WI38 (cell line): ENCODE results near the gene XCR1.
"Not testable (repeated sequence)": the region's sequence is repeated elsewhere in the genome, so short reads cannot be mapped to it uniquely, and the experiment has no call there.

Experiments
- H3K4me3 ChIP-seq: 2 replicates; pipeline ENCODE4 v1.5.1; 2011; ENCODE audit warnings: low read depth, mild to moderate bottlenecking, control low read depth, low read length
- TF ChIP-seq, protein P1 (sequence below): IDR thresholded peaks from 2 replicates; pipeline ENCODE4 v1.5.1; 2012; ENCODE audit warnings: low read depth, mild to moderate bottlenecking, control low read depth, low read length

XCR1 gene

DNA sequence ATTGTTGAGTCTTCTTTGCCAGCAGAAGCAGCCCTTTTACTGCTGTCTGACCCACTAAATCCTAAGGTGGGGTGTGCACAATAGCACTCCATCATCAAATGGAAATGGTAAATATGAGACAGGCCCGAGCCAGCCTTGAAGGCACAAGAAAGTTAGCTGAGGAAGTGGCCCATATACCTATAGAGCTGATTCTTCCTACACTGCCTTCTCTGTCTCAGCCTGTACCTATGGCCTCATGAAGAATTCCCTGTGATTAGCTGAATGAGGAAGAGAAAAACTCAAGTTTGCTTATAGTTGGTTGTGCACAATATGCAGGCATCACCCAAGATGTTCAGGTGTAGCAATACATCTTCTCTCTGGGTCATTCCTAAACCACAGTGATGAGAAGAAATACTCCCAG is 31.7 kb upstream of the XCR1 start:
- no peak overlapping the region for H3K4me3 ChIP-seq
- TF ChIP-seq, protein P1, sequence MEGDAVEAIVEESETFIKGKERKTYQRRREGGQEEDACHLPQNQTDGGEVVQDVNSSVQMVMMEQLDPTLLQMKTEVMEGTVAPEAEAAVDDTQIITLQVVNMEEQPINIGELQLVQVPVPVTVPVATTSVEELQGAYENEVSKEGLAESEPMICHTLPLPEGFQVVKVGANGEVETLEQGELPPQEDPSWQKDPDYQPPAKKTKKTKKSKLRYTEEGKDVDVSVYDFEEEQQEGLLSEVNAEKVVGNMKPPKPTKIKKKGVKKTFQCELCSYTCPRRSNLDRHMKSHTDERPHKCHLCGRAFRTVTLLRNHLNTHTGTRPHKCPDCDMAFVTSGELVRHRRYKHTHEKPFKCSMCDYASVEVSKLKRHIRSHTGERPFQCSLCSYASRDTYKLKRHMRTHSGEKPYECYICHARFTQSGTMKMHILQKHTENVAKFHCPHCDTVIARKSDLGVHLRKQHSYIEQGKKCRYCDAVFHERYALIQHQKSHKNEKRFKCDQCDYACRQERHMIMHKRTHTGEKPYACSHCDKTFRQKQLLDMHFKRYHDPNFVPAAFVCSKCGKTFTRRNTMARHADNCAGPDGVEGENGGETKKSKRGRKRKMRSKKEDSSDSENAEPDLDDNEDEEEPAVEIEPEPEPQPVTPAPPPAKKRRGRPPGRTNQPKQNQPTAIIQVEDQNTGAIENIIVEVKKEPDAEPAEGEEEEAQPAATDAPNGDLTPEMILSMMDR: no peak

DNA sequence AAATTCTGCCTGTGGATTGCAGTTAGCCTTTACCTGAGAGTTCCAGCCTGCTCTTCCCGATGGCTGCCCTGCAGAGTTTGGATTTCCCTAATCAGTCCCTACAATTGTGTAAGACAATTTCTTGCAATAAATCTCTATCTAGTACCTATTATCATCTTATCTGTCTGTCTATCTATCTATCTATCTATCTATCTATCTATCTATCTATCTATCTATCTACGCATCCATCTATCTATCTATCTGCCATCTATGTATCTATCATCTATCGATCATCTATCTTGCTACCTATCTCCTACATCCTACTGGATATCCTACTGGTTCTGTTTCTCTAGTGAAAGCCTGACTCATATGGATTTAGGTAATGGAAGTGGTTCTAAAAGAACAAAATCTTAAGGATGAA is 30.4 kb upstream of the XCR1 start:
- no peak overlapping the region for H3K4me3 ChIP-seq
- TF ChIP-seq, protein P1: no peak

DNA sequence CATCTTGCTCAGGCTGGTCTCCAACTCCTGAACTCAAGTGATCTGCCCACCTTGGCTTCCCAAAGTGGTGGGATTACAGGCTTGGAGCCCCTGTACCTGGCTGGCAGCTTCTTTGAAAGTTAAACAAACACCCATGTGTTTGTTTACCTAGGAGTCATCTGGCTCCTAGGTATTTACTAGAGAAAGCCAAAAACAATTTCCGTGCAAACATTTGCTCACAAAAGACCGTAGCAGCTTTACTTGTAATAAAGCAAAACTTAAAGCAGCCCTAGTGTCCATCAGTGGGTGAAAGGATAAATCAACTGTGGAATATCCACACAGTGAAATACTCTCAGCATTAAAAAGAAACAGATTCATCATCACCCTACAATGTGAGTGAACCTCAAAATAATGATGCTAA is 29.4 kb upstream of the XCR1 start:
- TF ChIP-seq, protein P1: no peak

DNA sequence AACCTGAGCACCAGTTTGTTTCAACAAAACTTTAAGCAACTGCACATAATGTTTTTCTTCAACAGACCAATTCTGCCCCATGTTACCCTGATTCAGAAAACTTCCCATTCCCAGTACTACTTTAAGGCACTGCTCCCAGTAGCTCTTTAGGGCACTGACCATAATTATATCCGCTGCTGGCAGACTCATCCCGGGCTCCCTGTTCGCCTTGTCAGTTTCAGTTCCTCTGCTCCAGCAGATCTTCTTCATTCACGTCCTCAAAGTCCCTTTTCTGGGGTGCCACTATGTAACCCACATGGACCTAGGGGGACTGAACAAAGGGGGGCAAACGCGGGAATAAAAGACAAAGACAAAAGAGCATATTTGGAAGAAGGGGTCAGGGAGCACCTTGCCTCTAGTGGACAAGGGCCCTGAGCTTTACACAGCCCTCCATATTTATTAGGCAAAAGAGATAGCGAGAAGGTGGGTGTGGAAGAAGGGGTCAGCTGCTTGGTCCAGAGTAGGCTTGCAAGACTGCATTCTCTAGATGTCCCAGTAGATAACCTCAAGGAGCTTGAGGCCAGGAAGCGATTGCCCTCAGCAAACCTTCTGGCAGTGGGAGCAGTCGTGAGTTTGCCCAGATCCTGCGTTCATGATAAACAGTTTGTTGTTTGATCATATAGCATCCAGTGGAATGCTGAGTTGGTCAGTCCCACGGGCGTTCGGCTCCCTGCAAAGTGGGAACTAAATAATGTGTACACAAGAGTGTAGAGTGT is 26.7 kb upstream of the XCR1 start:
- not testable (repeated sequence) for H3K4me3 ChIP-seq

More for the DNA sequence above, 29.4 kb upstream of the XCR1 start:
- no peak overlapping the region for H3K4me3 ChIP-seq

GRCh38 chr3:46053265-46053664 is 26.0 kb upstream of the XCR1 start:
- H3K4me3 ChIP-seq: not testable (repeated sequence)

DNA sequence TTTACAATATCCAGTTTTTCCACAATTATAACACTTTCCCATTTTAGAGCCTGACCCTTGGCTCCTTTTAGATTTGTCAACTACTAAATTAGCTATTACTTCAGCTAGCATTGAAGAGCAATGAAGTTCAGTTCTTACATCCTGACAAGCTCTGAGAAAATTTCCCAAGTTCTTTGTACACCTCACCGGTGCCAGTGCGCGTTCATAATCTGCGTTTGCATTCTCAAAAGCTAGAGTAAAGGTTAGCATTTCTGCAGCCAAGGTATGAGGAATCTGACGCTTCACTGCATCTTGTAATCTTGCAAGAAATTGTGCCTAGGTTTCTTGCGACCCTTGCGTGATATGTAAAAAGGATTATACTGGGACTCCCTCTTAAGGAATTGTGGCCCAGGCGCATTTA is 25.2 kb upstream of the XCR1 start:
- TF ChIP-seq, protein P1: no peak
- H3K4me3 ChIP-seq: no peak overlapping the region

DNA sequence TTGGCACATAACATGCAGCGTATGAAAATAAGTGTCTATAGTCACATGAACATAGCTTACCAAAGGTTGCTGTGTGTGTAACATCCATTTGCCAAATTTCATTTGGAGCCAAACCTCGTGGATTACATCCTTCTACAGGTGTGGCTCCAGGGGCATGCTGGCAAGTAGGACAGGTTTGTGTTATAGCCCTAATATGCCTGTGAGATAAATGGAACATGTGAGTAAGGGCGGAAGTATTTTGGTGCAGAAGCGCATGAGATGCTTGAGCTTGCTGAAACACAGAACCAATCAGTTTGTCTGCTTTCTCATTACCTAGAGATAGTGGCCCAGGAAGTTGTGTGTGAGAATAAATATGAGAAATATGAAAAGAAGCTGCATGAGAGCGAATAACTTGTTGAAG is 21.8 kb upstream of the XCR1 start:
- H3K4me3 ChIP-seq: no peak overlapping the region
- TF ChIP-seq, protein P1: no peak

GRCh38 chr3:46046231-46046630 is 18.9 kb upstream of the XCR1 start:
- H3K4me3 ChIP-seq: not testable (repeated sequence)

DNA sequence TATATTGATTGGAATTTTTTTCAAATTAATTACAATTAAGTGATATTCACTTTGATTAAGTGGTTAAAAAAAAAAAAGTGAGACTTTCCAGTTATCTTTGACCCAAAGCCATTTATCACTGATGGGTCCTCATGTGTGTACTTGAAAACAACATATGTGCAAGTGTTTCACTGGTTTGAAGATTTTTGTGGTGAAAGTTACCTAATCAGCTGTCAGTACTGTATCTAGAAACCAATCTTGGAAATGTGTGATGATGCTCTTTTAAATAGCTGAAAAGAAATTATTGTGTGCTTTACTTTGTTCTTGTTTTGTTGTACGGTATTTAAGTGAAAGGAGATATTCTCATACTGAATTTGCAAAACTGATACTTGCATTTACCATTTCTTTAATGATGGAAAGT is 11.6 kb upstream of the XCR1 start:
- no peak overlapping the region for H3K4me3 ChIP-seq
- TF ChIP-seq, protein P1: no peak

DNA sequence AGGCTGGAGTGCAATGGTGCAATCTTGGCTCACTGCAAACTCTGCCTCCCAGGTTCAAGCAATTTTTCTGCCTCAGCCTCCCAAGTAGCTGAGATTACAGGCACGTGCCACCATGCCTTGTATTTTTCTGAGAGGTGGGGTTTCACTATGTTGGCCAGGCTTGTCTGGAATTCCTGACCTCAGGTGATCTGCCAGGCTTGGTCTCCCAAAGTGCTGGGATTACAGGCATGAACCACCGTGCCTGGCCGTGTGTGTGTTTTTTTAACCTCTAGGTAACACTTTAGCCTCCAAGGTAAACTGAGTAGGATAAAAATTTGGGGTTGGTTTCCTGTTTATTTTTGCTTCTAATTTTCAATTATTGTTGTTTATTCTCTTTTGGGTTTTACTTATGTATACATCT is 10.8 kb upstream of the XCR1 start:
- H3K4me3 ChIP-seq: not testable (repeated sequence)
